CD14-positive monocyte (primary cell): ENCODE data around the gene CLASP1. TPM values are rescaled to one million over a fixed set of nuclear protein-coding genes. Genes with fewer than 3 reads are reported as not detected.

Source experiments
- DNase-seq, 3 donors: peaks; one replicate each; pipeline ENCODE4 v3.0.0-alpha.2; 2011 to 2022
- H2AFZ ChIP-seq: 2 replicates; pipeline ENCODE4 v1.6.0; 2012; ENCODE audit warnings: mild to moderate bottlenecking, low read depth, low read length, inconsistent platforms; ENCODE audit not compliant: insufficient read depth, poor library complexity, severe bottlenecking
- H3K27ac ChIP-seq, 2 donors: 1 replicate in 1 of 2; 2 replicates in 1 of 2; pipeline ENCODE4 v1.5.1; 2012 to 2013; ENCODE audit warnings: low read length in 2 of 2, control low read depth in 1 of 2, inconsistent platforms in 1 of 2, low read depth in 1 of 2, mild to moderate bottlenecking in 1 of 2
- H3K27me3 ChIP-seq, 2 donors: one replicate each; pipeline versions ENCODE4 v1.6.0 to v1.6.1; 2011 to 2013; ENCODE audit warnings: low read length in 2 of 2; ENCODE audit not compliant: control insufficient read depth in 2 of 2, insufficient read depth in 2 of 2
- H3K36me3 ChIP-seq, 2 donors: replicated peaks in 1 of 2; 1 replicate in 1 of 2; 2 replicates in 1 of 2; pipeline versions ENCODE4 v1.5.1 to v1.6.1; 2012 to 2013; ENCODE audit warnings: low read length in 2 of 2, control low read depth in 1 of 2, inconsistent platforms in 1 of 2, mild to moderate bottlenecking in 1 of 2; ENCODE audit not compliant: insufficient read depth in 2 of 2, control insufficient read depth in 1 of 2
- H3K4me1 ChIP-seq, 2 donors: 1 replicate in 1 of 2; 2 replicates in 1 of 2; pipeline versions ENCODE4 v1.5.1 to v1.6.1; 2012 to 2013; ENCODE audit warnings: low read length in 2 of 2, control low read depth in 1 of 2, inconsistent platforms in 1 of 2, mild to moderate bottlenecking in 1 of 2, moderate library complexity in 1 of 2; ENCODE audit not compliant: insufficient read depth in 2 of 2, control insufficient read depth in 1 of 2
- H3K4me2 ChIP-seq: replicated peaks from 2 replicates; pipeline ENCODE3; 2012; ENCODE audit warnings: low read length, moderate library complexity, mild to moderate bottlenecking; ENCODE audit not compliant: poor library complexity, severe bottlenecking; ENCODE audit errors: extremely low read depth
- H3K4me3 ChIP-seq, 3 experiments: fragments of 200-600 bp in 1 of 3; sonication (generic) in 1 of 3; replicated peaks in 1 of 3; 1 replicate in 2 of 3; 2 replicates in 1 of 3; pipeline ENCODE4 v1.5.1; 2011 to 2013; ENCODE audit warnings: low read length in 3 of 3, mild to moderate bottlenecking in 3 of 3, control low read depth in 2 of 3, low read depth in 2 of 3, inconsistent platforms in 1 of 3, moderate library complexity in 1 of 3
- H3K79me2 ChIP-seq: 2 replicates; pipeline ENCODE4 v1.6.0; 2012; ENCODE audit warnings: mild to moderate bottlenecking, control low read depth, inconsistent platforms, low read length, moderate library complexity; ENCODE audit not compliant: insufficient read depth
- H3K9ac ChIP-seq: 2 replicates; pipeline ENCODE4 v1.6.0; 2017; ENCODE audit warnings: low read length, mild to moderate bottlenecking; ENCODE audit not compliant: insufficient read depth, poor library complexity, severe bottlenecking
- H3K9me3 ChIP-seq, 2 donors: replicated peaks in 1 of 2; 1 replicate in 1 of 2; 2 replicates in 1 of 2; pipeline versions ENCODE4 v1.5.1 to v1.6.1; 2012 to 2013; ENCODE audit warnings: low read length in 2 of 2, control low read depth in 1 of 2; ENCODE audit not compliant: control insufficient read depth in 1 of 2, insufficient read depth in 1 of 2
- H4K20me1 ChIP-seq: 2 replicates; pipeline ENCODE4 v1.6.0; 2012; ENCODE audit warnings: mild to moderate bottlenecking, low read length, control low read depth, moderate library complexity; ENCODE audit not compliant: insufficient read depth
- H3K27ac Mint-ChIP-seq, 7 donors: one replicate each; pipeline ENCODE4 v1.8.0; 2020; ENCODE audit warnings: mild to moderate bottlenecking in 7 of 7, mixed read lengths in 7 of 7, moderate library complexity in 6 of 7, inconsistent platforms in 2 of 7
- H3K27me3 Mint-ChIP-seq, 3 donors: one replicate each; pipeline ENCODE4 v1.8.0; 2021 to 2022; ENCODE audit warnings: low read depth in 3 of 3, mild to moderate bottlenecking in 3 of 3, mixed read lengths in 3 of 3, moderate library complexity in 3 of 3, inconsistent platforms in 1 of 3
- H3K36me3 Mint-ChIP-seq, 2 donors: one replicate each; pipeline ENCODE4 v1.8.0; 2020; ENCODE audit warnings: mixed read lengths in 2 of 2, inconsistent platforms in 1 of 2, mild to moderate bottlenecking in 1 of 2
- H3K4me1 Mint-ChIP-seq: one replicate; pipeline ENCODE4 v1.8.0; 2020; ENCODE audit warnings: mild to moderate bottlenecking, mixed read lengths
- H3K4me3 Mint-ChIP-seq, 2 donors: one replicate each; pipeline ENCODE4 v1.8.0; 2020; ENCODE audit warnings: mild to moderate bottlenecking in 2 of 2, mixed read lengths in 2 of 2, moderate library complexity in 1 of 2
- H3K9me3 Mint-ChIP-seq, 7 donors: one replicate each; pipeline ENCODE4 v1.8.0; 2020 to 2022; ENCODE audit warnings: mixed read lengths in 7 of 7, mild to moderate bottlenecking in 6 of 7, moderate library complexity in 6 of 7, inconsistent platforms in 2 of 7
- WGBS: methylation state at CpG from one replicate; pipeline ENCODE4 v1.1.5; 2013; ENCODE audit warnings: missing lambda C conversion rate; ENCODE audit not compliant: insufficient coverage; 5-methylcytosine and 5-hydroxymethylcytosine counted together
- intact Hi-C, 2 donors: fragments of 100-400 bp; cut with micrococcal nuclease; formaldehyde crosslinking; loops; one replicate each; pipeline versions ENCODE4 v1.15.0 to v1.15.1; 2023
- polyA plus RNA-seq, 3 donors: library from polyadenylated mRNA; depleted of rRNA in 1 of 3; unstranded in 2 of 3; stranded (reverse) in 1 of 3; fragments of 300-500 nt in 2 of 3; fragments of >200 nt in 1 of 3; fragmentation: Illumina TruSeq in 2 of 3; gene quantifications; 1 replicate in 2 of 3; 2 replicates in 1 of 3; pipeline ENCODE4 v1.2.3, GENCODE V29; 2012 to 2021
- TF ChIP-seq, protein P1 (sequence below): fragments of 200-600 bp; IDR thresholded peaks from one replicate; pipeline ENCODE4 v1.8.0; 2022; ENCODE audit warnings: antibody characterized with exemption, mild to moderate bottlenecking

CLASP1 gene
- polyA plus RNA-seq, 3 donors = 4.8 to 8.1 (median 7.6) TPM

DNA sequence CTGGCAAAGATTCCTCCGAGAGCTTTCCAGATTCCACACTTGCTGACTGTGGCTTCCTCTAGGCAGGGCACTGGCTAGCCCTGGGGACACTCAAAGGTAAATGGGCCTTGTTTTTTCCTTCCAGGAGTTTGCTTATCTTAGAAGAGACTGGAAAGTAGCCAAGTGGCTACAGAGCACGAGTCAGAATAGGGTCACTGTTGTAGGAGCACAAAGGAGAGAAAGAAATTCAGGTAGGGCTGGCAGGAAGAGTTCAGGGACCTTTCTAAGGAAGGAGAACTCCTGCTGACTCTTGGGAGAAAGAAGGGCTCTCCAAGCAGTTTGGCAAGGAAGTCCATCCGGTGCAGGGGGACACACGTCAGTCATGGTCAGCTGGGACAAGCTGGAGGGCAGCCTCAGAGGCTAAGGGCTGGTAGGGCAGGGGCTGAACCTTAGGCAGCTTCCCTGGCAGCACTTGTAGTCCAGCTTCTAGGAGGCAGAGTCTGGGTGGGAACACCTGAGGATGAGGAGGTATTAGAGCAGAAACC is 47.9 kb upstream of the CLASP1 start:
- Mint-ChIP-seq H3K27ac (peak overlapping the region in 5 of 7 donors; percentile 10 to 77 (median 48)), H3K36me3 (no peaks in the 10 kb centered on the region), H3K9me3 (no peaks in the 10 kb centered on the region), H3K4me3 (no peak overlapping the region), H3K27me3 (peaks cover 0 to 2% (median 1%) of the 10 kb centered on the region in 3 donors), H3K4me1 (peaks cover 37% of the 10 kb centered on the region)
- Histone ChIP-seq H3K4me2 (no peak overlapping the region), H3K27me3 (no peaks in the 10 kb centered on the region), H3K9ac (no peak overlapping the region), H3K4me3 (no peak overlapping the region), H3K27ac (no peak overlapping the region), H2AFZ (no peak overlapping the region), H3K79me2 (no peaks in the 10 kb centered on the region), H3K4me1 (peaks cover 26 to 27% of the 10 kb centered on the region in 2 donors), H3K36me3 (no peaks in the 10 kb centered on the region), H3K9me3 (no peaks in the 10 kb centered on the region), H4K20me1 (no peaks in the 10 kb centered on the region)
- no peak for DNase-seq
- WGBS = 69% methylated on average over 4 of the region's 4 CpGs
- TF ChIP-seq, protein P1, sequence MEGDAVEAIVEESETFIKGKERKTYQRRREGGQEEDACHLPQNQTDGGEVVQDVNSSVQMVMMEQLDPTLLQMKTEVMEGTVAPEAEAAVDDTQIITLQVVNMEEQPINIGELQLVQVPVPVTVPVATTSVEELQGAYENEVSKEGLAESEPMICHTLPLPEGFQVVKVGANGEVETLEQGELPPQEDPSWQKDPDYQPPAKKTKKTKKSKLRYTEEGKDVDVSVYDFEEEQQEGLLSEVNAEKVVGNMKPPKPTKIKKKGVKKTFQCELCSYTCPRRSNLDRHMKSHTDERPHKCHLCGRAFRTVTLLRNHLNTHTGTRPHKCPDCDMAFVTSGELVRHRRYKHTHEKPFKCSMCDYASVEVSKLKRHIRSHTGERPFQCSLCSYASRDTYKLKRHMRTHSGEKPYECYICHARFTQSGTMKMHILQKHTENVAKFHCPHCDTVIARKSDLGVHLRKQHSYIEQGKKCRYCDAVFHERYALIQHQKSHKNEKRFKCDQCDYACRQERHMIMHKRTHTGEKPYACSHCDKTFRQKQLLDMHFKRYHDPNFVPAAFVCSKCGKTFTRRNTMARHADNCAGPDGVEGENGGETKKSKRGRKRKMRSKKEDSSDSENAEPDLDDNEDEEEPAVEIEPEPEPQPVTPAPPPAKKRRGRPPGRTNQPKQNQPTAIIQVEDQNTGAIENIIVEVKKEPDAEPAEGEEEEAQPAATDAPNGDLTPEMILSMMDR = no peak
- intact Hi-C loops = loop anchor here in 1 of 2 donors (5.0 kb wide), 1 partner anchor 45 kb away; no protein-coding TSS in a partner anchor

DNA sequence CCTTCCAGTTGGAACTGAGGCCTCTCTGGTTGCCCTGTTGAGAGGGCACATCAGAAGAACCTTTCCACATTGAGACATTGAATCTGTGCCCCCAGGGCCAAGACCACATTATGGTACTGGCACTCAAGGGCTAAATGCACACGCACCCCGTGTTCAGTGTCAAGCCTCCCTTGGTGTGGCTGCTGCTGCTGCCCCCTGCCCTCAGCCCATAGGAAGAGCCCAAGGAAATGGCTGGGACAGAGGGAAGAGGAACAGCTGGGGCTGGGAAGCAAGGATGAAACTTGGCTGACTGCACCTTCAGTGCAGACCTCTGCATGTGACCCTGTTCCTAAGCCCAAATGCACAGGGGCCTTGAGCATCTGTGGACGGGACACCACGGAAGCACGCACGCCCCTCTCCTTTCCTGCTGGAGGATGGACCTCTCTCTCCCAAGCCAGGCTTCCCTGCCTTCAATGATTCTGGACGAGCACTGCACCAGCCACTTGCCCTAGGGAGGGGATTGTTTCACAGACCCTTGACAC is 47.2 kb upstream of the CLASP1 start:
- Histone ChIP-seq H3K27ac (no peak overlapping the region), H2AFZ (no peak overlapping the region), H4K20me1 (no peaks in the 10 kb centered on the region), H3K36me3 (no peaks in the 10 kb centered on the region), H3K9ac (no peak overlapping the region), H3K9me3 (no peaks in the 10 kb centered on the region), H3K27me3 (no peaks in the 10 kb centered on the region), H3K4me2 (no peak overlapping the region), H3K4me3 (no peak overlapping the region), H3K4me1 (peaks cover 23 to 27% of the 10 kb centered on the region in 2 donors), H3K79me2 (no peaks in the 10 kb centered on the region)
- Mint-ChIP-seq H3K9me3 (no peaks in the 10 kb centered on the region), H3K27ac (peak overlapping the region in 2 of 7 donors; percentile 24 to 26), H3K4me3 (no peak overlapping the region), H3K36me3 (no peaks in the 10 kb centered on the region), H3K27me3 (peaks cover 0 to 2% (median 1%) of the 10 kb centered on the region in 3 donors), H3K4me1 (peaks cover 32% of the 10 kb centered on the region)
- 100% methylated on average over 5 of the region's 7 CpGs for WGBS
- intact Hi-C loops = loop anchor here in 1 of 2 donors (5.0 kb wide), 1 partner anchor 44 kb away; no protein-coding TSS in a partner anchor
- DNase-seq = no peak
- TF ChIP-seq, protein P1 = no peak
